ENCODE measurements around the gene RXFP1. TPM values are rescaled to one million over a fixed set of nuclear protein-coding genes. Genes with fewer than 3 reads are reported as not detected.

Gene RXFP1
- total and polyA plus RNA-seq, 8 donors, result 0.15 to 1.3 TPM; not detected in 6

DNA sequence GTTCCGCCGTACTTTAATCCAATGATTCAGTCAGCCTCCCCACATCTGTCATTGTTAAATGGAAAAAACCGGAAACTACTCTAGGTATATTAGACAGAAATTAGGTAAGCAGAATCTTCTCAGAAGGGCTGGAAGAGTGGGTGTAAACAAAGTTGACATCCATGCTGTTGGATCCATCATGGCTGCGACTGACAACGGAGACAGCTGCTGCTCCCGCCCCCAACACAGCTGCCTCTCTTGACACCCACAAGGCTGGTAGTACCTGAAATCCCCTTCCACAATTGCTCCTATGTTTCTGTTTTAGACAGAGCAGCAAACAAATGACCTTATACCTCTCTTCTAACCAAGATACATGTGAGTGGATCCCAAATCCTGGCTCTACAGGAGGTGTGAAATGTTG lies 66.6 kb downstream of the RXFP1 start:
- Histone ChIP-seq H3K36me3 (no peaks in the 10 kb centered on the region), H3K27me3 (no peaks in the 10 kb centered on the region), H3K4me1 (no peaks in the 10 kb centered on the region), H3K27ac (no peak overlapping the region), H3K4me3 (no peak overlapping the region), H3K9me3 (no peaks in the 10 kb centered on the region)
- intact Hi-C loops (cut with DNase I; ENCODE audit: low total_unique reads), result no loop called here
- TF ChIP-seq POLR2AphosphoS5 (IDR thresholded peaks at IDR 0.05) (no peak), CTCF (IDR thresholded peaks at IDR 0.05) (no peak), POLR2A (IDR thresholded peaks at IDR 0.05) (no peak), EP300 (IDR thresholded peaks at IDR 0.05) (no peak)
- DNase-seq, result no peak
- WGBS, 5 donors, result 94 to 98% (median 96%) methylated on average over 6 of the region's 6 CpGs

GRCh38 chr4:158588777-158589176 lies 67.1 kb downstream of the RXFP1 start:
- TF ChIP-seq CTCF (IDR thresholded peaks at IDR 0.05) (no peak), POLR2A (IDR thresholded peaks at IDR 0.05) (no peak), POLR2AphosphoS5 (IDR thresholded peaks at IDR 0.05) (no peak), EP300 (IDR thresholded peaks at IDR 0.05) (no peak)

GRCh38 chr4:158590306-158590705 lies 68.6 kb downstream of the RXFP1 start:
- WGBS, 5 donors, result 45 to 76% (median 71%) methylated on average over 4 of the region's 4 CpGs
- Histone ChIP-seq H3K27me3 (no peaks in the 10 kb centered on the region), H3K36me3 (no peaks in the 10 kb centered on the region), H3K27ac (no peak overlapping the region), H3K4me1 (no peaks in the 10 kb centered on the region), H3K9me3 (no peaks in the 10 kb centered on the region), H3K4me3 (no peak overlapping the region)
- intact Hi-C loops (cut with DNase I; ENCODE audit: low total_unique reads), result no loop called here
- no peak for DNase-seq
- TF ChIP-seq EP300 (IDR thresholded peaks at IDR 0.05) (no peak), POLR2AphosphoS5 (IDR thresholded peaks at IDR 0.05) (no peak), CTCF (IDR thresholded peaks at IDR 0.05) (no peak), POLR2A (IDR thresholded peaks at IDR 0.05) (no peak)

More at GRCh38 chr4:158588777-158589176, 67.1 kb downstream of the RXFP1 start:
- H3K4me1 ChIP-seq, result no peaks in the 10 kb centered on the region
- WGBS, 5 donors, result 86 to 95% (median 94%) methylated on average over 5 of the region's 5 CpGs
- no peak overlapping the region for H3K4me3 ChIP-seq
- intact Hi-C loops (cut with DNase I; ENCODE audit: low total_unique reads), result no loop called here
- H3K9me3 ChIP-seq, result no peaks in the 10 kb centered on the region
- no peak overlapping the region for H3K27ac ChIP-seq
- no peaks in the 10 kb centered on the region for H3K27me3 ChIP-seq
- no peaks in the 10 kb centered on the region for H3K36me3 ChIP-seq
- DNase-seq, result no peak

- no peak for TF ChIP-seq POLR2AphosphoS5 (IDR thresholded peaks at IDR 0.05)
- no peaks in the 10 kb centered on the region for H3K27me3 ChIP-seq
- intact Hi-C loops (cut with DNase I; ENCODE audit: low total_unique reads), result no loop called here
- WGBS, 5 donors, result 83 to 87% (median 86%) methylated on average over 3 of the region's 3 CpGs
- no peaks in the 10 kb centered on the region for H3K36me3 ChIP-seq
- no peak overlapping the region for H3K4me3 ChIP-seq
- no peaks in the 10 kb centered on the region for H3K9me3 ChIP-seq
- no peaks in the 10 kb centered on the region for H3K4me1 ChIP-seq
- no peak overlapping the region for H3K27ac ChIP-seq
- no peak for DNase-seq
Observed at GRCh38 chr4:158590824-158591223, 69.1 kb downstream of the RXFP1 start.

GRCh38 chr4:158597879-158598596 lies 76.4 kb downstream of the RXFP1 start:
- TF ChIP-seq CTCF (IDR thresholded peaks at IDR 0.05), result no peak
- TF ChIP-seq POLR2AphosphoS5 (IDR thresholded peaks at IDR 0.05), result no peak
- no peak for TF ChIP-seq EP300 (IDR thresholded peaks at IDR 0.05)
- TF ChIP-seq POLR2A (IDR thresholded peaks at IDR 0.05), result no peak
- Histone ChIP-seq H3K27ac (no peak overlapping the region), H3K36me3 (no peaks in the 10 kb centered on the region), H3K9me3 (no peaks in the 10 kb centered on the region), H3K4me3 (no peak overlapping the region), H3K4me1 (no peaks in the 10 kb centered on the region), H3K27me3 (no peaks in the 10 kb centered on the region)
- intact Hi-C loops (cut with DNase I; ENCODE audit: low total_unique reads), result no loop called here
- DNase-seq, result no peak
- WGBS, 5 donors, result 46 to 57% (median 55%) methylated on average over 5 of the region's 5 CpGs

All from stomach (tissue), 9 donors.